Ovary (tissue), 3 donors: ENCODE results near the gene HOXC12.

ENCODE experiments used
- EP300 ChIP-seq: sonication (generic); formaldehyde crosslinking; IDR thresholded peaks from one replicate; pipeline ENCODE4 v1.6.1; 2017; ENCODE audit warnings: antibody characterized with exemption
- POLR2A ChIP-seq: fragments of 450-650 bp; IDR thresholded peaks from one replicate; pipeline ENCODE4 v1.6.1; 2017; ENCODE audit warnings: antibody characterized with exemption, mild to moderate bottlenecking, moderate library complexity
- TF ChIP-seq, protein P1 (sequence below), 3 donors: fragments of 450-650 bp in 2 of 3; fragments of 200-600 bp in 1 of 3; IDR thresholded peaks; one replicate each; pipeline versions ENCODE4 v1.5.1 to v1.8.0; 2016 to 2022; ENCODE audit warnings: antibody characterized with exemption in 3 of 3, mild to moderate bottlenecking in 1 of 3
- donor health status: DM: no; HTN: no; CAD: no.

GRCh38 chr12:53959314-53959713 is 4.6 kb downstream of the HOXC12 start:
- no peak for TF ChIP-seq EP300
- TF ChIP-seq, protein P1, sequence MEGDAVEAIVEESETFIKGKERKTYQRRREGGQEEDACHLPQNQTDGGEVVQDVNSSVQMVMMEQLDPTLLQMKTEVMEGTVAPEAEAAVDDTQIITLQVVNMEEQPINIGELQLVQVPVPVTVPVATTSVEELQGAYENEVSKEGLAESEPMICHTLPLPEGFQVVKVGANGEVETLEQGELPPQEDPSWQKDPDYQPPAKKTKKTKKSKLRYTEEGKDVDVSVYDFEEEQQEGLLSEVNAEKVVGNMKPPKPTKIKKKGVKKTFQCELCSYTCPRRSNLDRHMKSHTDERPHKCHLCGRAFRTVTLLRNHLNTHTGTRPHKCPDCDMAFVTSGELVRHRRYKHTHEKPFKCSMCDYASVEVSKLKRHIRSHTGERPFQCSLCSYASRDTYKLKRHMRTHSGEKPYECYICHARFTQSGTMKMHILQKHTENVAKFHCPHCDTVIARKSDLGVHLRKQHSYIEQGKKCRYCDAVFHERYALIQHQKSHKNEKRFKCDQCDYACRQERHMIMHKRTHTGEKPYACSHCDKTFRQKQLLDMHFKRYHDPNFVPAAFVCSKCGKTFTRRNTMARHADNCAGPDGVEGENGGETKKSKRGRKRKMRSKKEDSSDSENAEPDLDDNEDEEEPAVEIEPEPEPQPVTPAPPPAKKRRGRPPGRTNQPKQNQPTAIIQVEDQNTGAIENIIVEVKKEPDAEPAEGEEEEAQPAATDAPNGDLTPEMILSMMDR (IDR thresholded peaks at IDR 0.05): no peak
- TF ChIP-seq POLR2A: no peak
